WERI-Rb-1 (cell line): ENCODE data around the gene SNX12.

Source experiments
- DNase-seq: peaks from one replicate; pipeline ENCODE4 v3.0.0-alpha.2; 2020
- H3K27ac ChIP-seq: fragments of 250-450 bp; sonication (Bioruptor Pico); 2 replicates; pipeline ENCODE4 v1.5.1; 2020; ENCODE audit warnings: mild to moderate bottlenecking, moderate library complexity
- H3K27me3 ChIP-seq: fragments of 250-450 bp; sonication (Bioruptor Pico); 2 replicates; pipeline ENCODE4 v1.5.1; 2021; ENCODE audit warnings: mild to moderate bottlenecking, low read depth, moderate library complexity; ENCODE audit not compliant: insufficient read depth, severe bottlenecking
- H3K36me3 ChIP-seq: fragments of 250-450 bp; sonication (Bioruptor Pico); 2 replicates; pipeline ENCODE4 v1.5.1; 2020; ENCODE audit warnings: mild to moderate bottlenecking, moderate library complexity
- H3K4me3 ChIP-seq: 2 replicates; pipeline ENCODE4 v1.5.1; 2011; ENCODE audit warnings: low read depth, mild to moderate bottlenecking, control low read depth, low read length
- H3K9me3 ChIP-seq: fragments of 250-450 bp; sonication (Bioruptor Pico); 2 replicates; pipeline ENCODE4 v1.5.1; 2021; ENCODE audit warnings: mild to moderate bottlenecking, moderate library complexity; ENCODE audit not compliant: severe bottlenecking
- CTCF ChIP-seq: IDR thresholded peaks from 2 replicates; pipeline ENCODE4 v1.5.1; 2011; ENCODE audit warnings: low read depth, mild to moderate bottlenecking, control low read depth, inconsistent platforms, low read length

The SNX12 gene

GRCh38 chrX:71102292-71102691 lies 34.2 kb upstream of the SNX12 start:
- H3K9me3 ChIP-seq: no peaks in the 10 kb centered on the region
- no peaks in the 10 kb centered on the region for H3K36me3 ChIP-seq
- H3K27ac ChIP-seq: peak overlapping the region; percentile 70
- no peak for DNase-seq
- H3K4me3 ChIP-seq: no peak overlapping the region
- no peak for TF ChIP-seq CTCF
- peaks cover 12% of the 10 kb centered on the region for H3K27me3 ChIP-seq

GRCh38 chrX:71100581-71101505 lies 32.7 kb upstream of the SNX12 start:
- H3K27me3 ChIP-seq: peaks cover 20% of the 10 kb centered on the region
- H3K9me3 ChIP-seq: no peaks in the 10 kb centered on the region
- no peaks in the 10 kb centered on the region for H3K36me3 ChIP-seq
- no peak overlapping the region for H3K27ac ChIP-seq
- no peak for DNase-seq
- H3K4me3 ChIP-seq: no peak overlapping the region
- no peak for TF ChIP-seq CTCF

- H3K9me3 ChIP-seq: no peaks in the 10 kb centered on the region
- H3K27ac ChIP-seq: no peak overlapping the region
- TF ChIP-seq CTCF: no peak
- no peak overlapping the region for H3K4me3 ChIP-seq
- no peak for DNase-seq
- peaks cover 28% of the 10 kb centered on the region for H3K27me3 ChIP-seq
- H3K36me3 ChIP-seq: no peaks in the 10 kb centered on the region
Observed at GRCh38 chrX:71099736-71100135, 31.6 kb upstream of the SNX12 start.

- Histone ChIP-seq H3K9me3 (no peaks in the 10 kb centered on the region), H3K36me3 (no peaks in the 10 kb centered on the region), H3K4me3 (no peak overlapping the region), H3K27me3 (peaks cover 30% of the 10 kb centered on the region), H3K27ac (no peak overlapping the region)
- DNase-seq: no peak
- TF ChIP-seq CTCF: no peak
Observed at GRCh38 chrX:71098951-71099506, 30.9 kb upstream of the SNX12 start.

- TF ChIP-seq CTCF: peak; percentile 51
- Histone ChIP-seq H3K9me3 (no peaks in the 10 kb centered on the region), H3K27me3 (peaks cover 35% of the 10 kb centered on the region), H3K27ac (no peak overlapping the region), H3K36me3 (no peaks in the 10 kb centered on the region), H3K4me3 (no peak overlapping the region)
- peak; percentile 69 for DNase-seq
Observed at GRCh38 chrX:71098302-71098701, 30.2 kb upstream of the SNX12 start.

- DNase-seq: no peak
- Histone ChIP-seq H3K27ac (no peak overlapping the region), H3K27me3 (peaks cover 35% of the 10 kb centered on the region), H3K36me3 (no peaks in the 10 kb centered on the region), H3K4me3 (peak overlapping the region; percentile 65), H3K9me3 (no peaks in the 10 kb centered on the region)
- TF ChIP-seq CTCF: no peak
Observed at GRCh38 chrX:71096760-71097032, 28.6 kb upstream of the SNX12 start.
